ENCODE data around the gene CPEB4.

The CPEB4 gene

GRCh38 chr5:173859408-173860159, 28.6 kb upstream of the CPEB4 start:
- DNase-seq, result no peak

GRCh38 chr5:173862047-173862477, 26.1 kb upstream of the CPEB4 start:
- no peak for DNase-seq

- no peak for DNase-seq
Observed at GRCh38 chr5:173863359-173863758, 24.8 kb upstream of the CPEB4 start.

- DNase-seq, result no peak
Observed at GRCh38 chr5:173864126-173865050, 23.8 kb upstream of the CPEB4 start.

GRCh38 chr5:173866243-173866857, 21.8 kb upstream of the CPEB4 start:
- no peak for DNase-seq

- DNase-seq, result no peak
Observed at GRCh38 chr5:173866858-173867679, 21.1 kb upstream of the CPEB4 start.

GRCh38 chr5:173868096-173868880, 19.9 kb upstream of the CPEB4 start:
- DNase-seq, result no peak

GRCh38 chr5:173869316-173869715, 18.8 kb upstream of the CPEB4 start:
- DNase-seq, result no peak

GRCh38 chr5:173872957-173873305, 15.2 kb upstream of the CPEB4 start:
- DNase-seq, result no peak

- DNase-seq, result no peak
Observed at GRCh38 chr5:173873306-173873922, 14.7 kb upstream of the CPEB4 start.

- no peak for DNase-seq
Observed at GRCh38 chr5:173875189-173875588, 13.0 kb upstream of the CPEB4 start.

- DNase-seq, result peak; percentile 70
Observed at GRCh38 chr5:173878224-173878967, 9.8 kb upstream of the CPEB4 start.

- DNase-seq, result no peak
Observed at GRCh38 chr5:173880306-173880985, 7.7 kb upstream of the CPEB4 start.

GRCh38 chr5:173881811-173882575, 6.2 kb upstream of the CPEB4 start:
- no peak for DNase-seq

- DNase-seq, result no peak
Observed at GRCh38 chr5:173882632-173883031, 5.5 kb upstream of the CPEB4 start.

- DNase-seq, result no peak
Observed at GRCh38 chr5:173883347-173883924, 4.7 kb upstream of the CPEB4 start.

GRCh38 chr5:173884402-173885053, 3.6 kb upstream of the CPEB4 start:
- no peak for DNase-seq

GRCh38 chr5:173885054-173885443, 3.1 kb upstream of the CPEB4 start:
- DNase-seq, result no peak
